Activated B cell treated with CpG ODN at 0.5 μM for 24 hours (primary cell): ENCODE measurements around the gene WFS1. TPM values are rescaled to one million over a fixed set of nuclear protein-coding genes. Genes with fewer than 3 reads are reported as not detected.

Experiments used
- ATAC-seq: fragments of 200-7000 bp; cut with Tn5 transposase; one replicate; pipeline ENCODE4 v1.10.0; 2021; ENCODE audit warnings: low read depth, mild to moderate bottlenecking, moderate library complexity
- CTCF ChIA-PET: fragments of 350-600 bp; sonication (Branson Sonifier 250); formaldehyde crosslinking; loops from one replicate; lab custom pipeline; 2021; ENCODE audit warnings: antibody characterized with exemption; lab: Charles Lee
- POLR2A ChIA-PET: fragments of 350-600 bp; sonication (Branson Sonifier 250); formaldehyde crosslinking; loops from one replicate; lab custom pipeline; 2021; ENCODE audit warnings: antibody characterized with exemption; lab: Charles Lee
- DNase-seq: peaks from one replicate; pipeline ENCODE4 v3.0.0; 2022
- H3K27ac Mint-ChIP-seq: one replicate; pipeline ENCODE4 v1.8.0; 2020; ENCODE audit warnings: mixed read lengths
- H3K27me3 Mint-ChIP-seq: one replicate; pipeline ENCODE4 v1.8.0; 2021; ENCODE audit warnings: mixed read lengths
- H3K36me3 Mint-ChIP-seq: one replicate; pipeline ENCODE4 v1.8.0; 2021; ENCODE audit warnings: low read depth, mixed read lengths
- H3K4me1 Mint-ChIP-seq: one replicate; pipeline ENCODE4 v1.8.0; 2021; ENCODE audit warnings: mixed read lengths
- H3K4me3 Mint-ChIP-seq: one replicate; pipeline ENCODE4 v1.8.0; 2020; ENCODE audit warnings: mild to moderate bottlenecking, mixed read lengths
- H3K9me3 Mint-ChIP-seq: one replicate; pipeline ENCODE4 v1.8.0; 2020; ENCODE audit warnings: mixed read lengths
- intact Hi-C: fragments of 100-400 bp; cut with micrococcal nuclease; formaldehyde crosslinking; loops from one replicate; pipeline ENCODE4 v1.15.1; 2024
- total RNA-seq: library from RNA; stranded (reverse); gene quantifications from 2 replicates; pipeline ENCODE4 v1.2.3, GENCODE V29; 2022
- TF ChIP-seq, protein P1 (sequence below): fragments of 200-600 bp; IDR thresholded peaks from one replicate; pipeline ENCODE4 v1.8.0; 2022; ENCODE audit warnings: antibody characterized with exemption, mild to moderate bottlenecking

The WFS1 gene
- total RNA-seq, 1 donor from 2014 or later: 2.4 TPM

DNA sequence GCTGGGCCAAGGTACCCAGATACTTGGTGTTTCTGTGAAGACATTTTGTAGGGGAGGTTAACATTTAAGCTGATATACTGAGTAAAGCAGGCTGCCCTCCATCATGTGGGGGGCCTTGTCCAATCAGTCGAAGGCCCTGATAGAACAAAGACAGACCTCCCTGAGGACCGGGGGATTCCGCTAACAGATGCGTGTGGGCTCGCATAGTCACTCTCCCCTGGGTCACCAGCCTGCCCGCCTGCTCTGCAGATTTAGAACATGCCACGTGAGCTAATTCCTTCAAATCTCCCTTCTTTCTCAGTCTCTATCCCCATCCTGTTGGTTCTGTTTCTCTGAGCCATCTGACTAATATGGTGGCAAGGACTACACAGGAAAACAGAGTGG, 60.7 kb downstream of the WFS1 start:
- TF ChIP-seq, protein P1, sequence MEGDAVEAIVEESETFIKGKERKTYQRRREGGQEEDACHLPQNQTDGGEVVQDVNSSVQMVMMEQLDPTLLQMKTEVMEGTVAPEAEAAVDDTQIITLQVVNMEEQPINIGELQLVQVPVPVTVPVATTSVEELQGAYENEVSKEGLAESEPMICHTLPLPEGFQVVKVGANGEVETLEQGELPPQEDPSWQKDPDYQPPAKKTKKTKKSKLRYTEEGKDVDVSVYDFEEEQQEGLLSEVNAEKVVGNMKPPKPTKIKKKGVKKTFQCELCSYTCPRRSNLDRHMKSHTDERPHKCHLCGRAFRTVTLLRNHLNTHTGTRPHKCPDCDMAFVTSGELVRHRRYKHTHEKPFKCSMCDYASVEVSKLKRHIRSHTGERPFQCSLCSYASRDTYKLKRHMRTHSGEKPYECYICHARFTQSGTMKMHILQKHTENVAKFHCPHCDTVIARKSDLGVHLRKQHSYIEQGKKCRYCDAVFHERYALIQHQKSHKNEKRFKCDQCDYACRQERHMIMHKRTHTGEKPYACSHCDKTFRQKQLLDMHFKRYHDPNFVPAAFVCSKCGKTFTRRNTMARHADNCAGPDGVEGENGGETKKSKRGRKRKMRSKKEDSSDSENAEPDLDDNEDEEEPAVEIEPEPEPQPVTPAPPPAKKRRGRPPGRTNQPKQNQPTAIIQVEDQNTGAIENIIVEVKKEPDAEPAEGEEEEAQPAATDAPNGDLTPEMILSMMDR: no peak
- Mint-ChIP-seq H3K4me3 (no peak overlapping the region), H3K4me1 (no peaks in the 10 kb centered on the region), H3K27me3 (peaks cover 23% of the 10 kb centered on the region), H3K36me3 (no peaks in the 10 kb centered on the region), H3K27ac (no peak overlapping the region), H3K9me3 (no peaks in the 10 kb centered on the region)
- CTCF ChIA-PET: interaction anchor here (1.8 to 12.0 kb wide), 2 partner anchors 61 to 80 kb away, joined by 3 to 232 read pairs; partner anchors contain the start of gene WFS1
- DNase-seq: no peak
- no peak for ATAC-seq
- POLR2A ChIA-PET: no interaction called here
- intact Hi-C loops: no loop called here

GRCh38 chr4:6331018-6331417, 61.4 kb downstream of the WFS1 start:
- H3K4me1 Mint-ChIP-seq: no peaks in the 10 kb centered on the region
- DNase-seq (no peak), ATAC-seq (no peak)
- CTCF ChIA-PET: interaction anchor here (0.9 to 12.0 kb wide), 5 partner anchors 11 to 333 kb away, joined by 3 to 232 read pairs (median 3); partner anchors contain the start of gene WFS1
- peaks cover 24% of the 10 kb centered on the region for H3K27me3 Mint-ChIP-seq
- TF ChIP-seq, protein P1: no peak
- POLR2A ChIA-PET: no interaction called here
- intact Hi-C loops: no loop called here
- H3K9me3 Mint-ChIP-seq: no peaks in the 10 kb centered on the region
- no peak overlapping the region for H3K4me3 Mint-ChIP-seq
- H3K27ac Mint-ChIP-seq: no peak overlapping the region
- no peaks in the 10 kb centered on the region for H3K36me3 Mint-ChIP-seq

GRCh38 chr4:6331468-6331867, 61.8 kb downstream of the WFS1 start:
- Mint-ChIP-seq H3K9me3 (no peaks in the 10 kb centered on the region), H3K36me3 (no peaks in the 10 kb centered on the region), H3K4me3 (no peak overlapping the region), H3K27me3 (peaks cover 21% of the 10 kb centered on the region), H3K4me1 (no peaks in the 10 kb centered on the region), H3K27ac (no peak overlapping the region)
- ChIA-PET CTCF (interaction anchor here (0.9 to 12.0 kb wide), 6 partner anchors 12 to 542 kb away, joined by 3 to 232 read pairs (median 3); partner anchors contain the start of gene WFS1), POLR2A (no interaction called here)
- no peak for ATAC-seq
- no peak for DNase-seq
- TF ChIP-seq, protein P1: no peak
- intact Hi-C loops: no loop called here

- DNase-seq (no peak), ATAC-seq (no peak)
- peaks cover 23% of the 10 kb centered on the region for H3K27me3 Mint-ChIP-seq
- TF ChIP-seq, protein P1: no peak
- POLR2A ChIA-PET: no interaction called here
- H3K4me1 Mint-ChIP-seq: peaks cover 1% of the 10 kb centered on the region
- intact Hi-C loops: no loop called here
- H3K9me3 Mint-ChIP-seq: no peaks in the 10 kb centered on the region
- no peak overlapping the region for H3K27ac Mint-ChIP-seq
- no peaks in the 10 kb centered on the region for H3K36me3 Mint-ChIP-seq
- CTCF ChIA-PET: interaction anchor here (1.0 to 12.0 kb wide), 5 partner anchors 63 to 541 kb away, joined by 3 to 232 read pairs (median 3); partner anchors contain the start of gene WFS1
- no peak overlapping the region for H3K4me3 Mint-ChIP-seq
These were observed 62.5 kb downstream of the WFS1 start for GRCh38 chr4:6332042-6332668.

DNA sequence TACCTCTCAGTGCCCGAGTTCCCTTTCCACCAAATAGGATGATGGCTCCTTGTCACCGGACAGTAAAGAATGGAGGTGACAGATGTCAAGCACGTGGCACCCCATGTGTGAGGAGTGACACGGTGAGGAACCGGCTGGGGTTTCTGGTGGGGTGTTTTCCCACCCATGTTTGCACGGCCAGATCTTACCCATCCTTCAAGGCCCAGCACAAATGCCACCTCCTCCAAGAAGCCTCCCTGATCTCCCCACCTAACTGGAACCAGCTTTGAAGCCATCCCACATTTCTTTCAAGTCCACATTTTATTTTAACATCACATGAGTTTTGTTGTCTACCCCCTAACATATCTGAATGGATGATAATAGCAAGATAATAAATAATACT, 63.0 kb downstream of the WFS1 start:
- Mint-ChIP-seq H3K4me3 (no peak overlapping the region), H3K9me3 (no peaks in the 10 kb centered on the region), H3K36me3 (no peaks in the 10 kb centered on the region), H3K4me1 (peaks cover 6% of the 10 kb centered on the region), H3K27ac (no peak overlapping the region), H3K27me3 (peaks cover 26% of the 10 kb centered on the region)
- DNase-seq (no peak), ATAC-seq (no peak)
- intact Hi-C loops: no loop called here
- CTCF ChIA-PET: interaction anchor here (1.0 to 12.0 kb wide), 2 partner anchors 82 to 541 kb away, joined by 3 to 232 read pairs; no protein-coding TSS in a partner anchor
- TF ChIP-seq, protein P1: no peak
- POLR2A ChIA-PET: no interaction called here
